Caki2 (cell line): ENCODE data around the gene MYO9B. TPM values are rescaled to one million over a fixed set of nuclear protein-coding genes. Genes with fewer than 3 reads are reported as not detected.
A peak's percentile ranks its signal among the peaks of the same experiment; 100 is the strongest.
"Not testable (repeated sequence)": the region's sequence is repeated elsewhere in the genome, so short reads cannot be mapped to it uniquely, and the experiment has no call there.

Experiments used
- DNase-seq: peaks from one replicate; pipeline ENCODE4 v3.0.0-alpha.2; 2015; ENCODE audit warnings: low read depth
- in situ Hi-C: cut with HindIII; loops from 2 replicates; pipeline ENCODE4 v1.10.0; 2016; ENCODE audit warnings: low sequenced_read_pairs, low pct_unique_long_range_greater_than_20kb, mixed read lengths
- total RNA-seq: library from RNA; depleted of rRNA; stranded (reverse); fragments of >200 nt; shearing (Covaris generic); gene quantifications from 2 replicates; pipeline ENCODE4 v1.2.3, GENCODE V29; 2014; ENCODE audit warnings: low replicate concordance

The MYO9B gene
- total RNA-seq, 1 experiment from 2014 or later: 29.6 TPM

- in situ Hi-C loops: no loop called here
- no peak for DNase-seq
These were observed 53.2 kb downstream of the MYO9B start for GRCh38 chr19:17128820-17129219.

DNA sequence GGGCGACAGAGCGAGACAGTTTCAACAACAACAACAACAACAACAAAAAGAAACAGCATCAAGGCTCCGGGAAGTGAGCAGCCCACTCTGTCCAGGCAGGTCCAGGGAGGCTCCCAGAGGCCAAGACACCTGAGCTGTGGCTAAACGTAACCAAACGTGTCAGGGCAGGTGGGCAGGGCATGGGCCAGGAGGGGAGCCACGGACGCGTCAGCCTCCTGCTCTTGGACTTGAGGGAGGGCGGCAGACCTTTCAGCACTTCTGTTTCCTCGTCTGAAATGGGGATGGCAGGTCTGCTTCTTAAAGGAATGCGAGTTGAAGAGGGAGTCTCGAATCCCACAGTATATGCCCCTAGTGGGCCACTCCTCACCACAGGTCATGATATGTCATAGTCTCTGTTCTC is 53.8 kb downstream of the MYO9B start:
- no peak for DNase-seq
- in situ Hi-C loops: no loop called here

GRCh38 chr19:17135001-17135853 is 59.6 kb downstream of the MYO9B start:
- in situ Hi-C loops: no loop called here

DNA sequence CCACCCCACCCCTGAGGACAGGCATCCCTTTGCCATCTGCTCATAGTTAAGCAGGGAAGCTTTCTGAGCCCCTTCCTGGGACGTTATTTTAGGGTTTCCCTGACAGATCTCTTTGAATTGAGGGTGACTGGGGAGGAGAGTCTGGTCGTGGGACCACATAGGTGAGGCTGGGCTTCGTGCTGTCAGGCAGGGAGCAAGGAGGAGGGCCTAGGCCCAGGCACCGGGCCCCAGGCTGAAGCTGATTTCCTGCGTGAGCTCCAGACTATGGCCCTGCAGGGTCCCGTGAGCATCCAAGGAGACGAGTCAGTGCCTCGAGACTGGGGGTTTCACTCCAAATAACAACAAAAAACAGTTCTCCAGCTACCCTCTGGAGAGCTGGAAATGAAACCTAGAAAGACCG is 60.4 kb downstream of the MYO9B start:
- DNase-seq: no peak
- in situ Hi-C loops: no loop called here

More at GRCh38 chr19:17135001-17135853, 59.6 kb downstream of the MYO9B start:
- DNase-seq: peak; percentile 98

GRCh38 chr19:17136617-17137016 is 61.0 kb downstream of the MYO9B start:
- in situ Hi-C loops: no loop called here
- no peak for DNase-seq

DNA sequence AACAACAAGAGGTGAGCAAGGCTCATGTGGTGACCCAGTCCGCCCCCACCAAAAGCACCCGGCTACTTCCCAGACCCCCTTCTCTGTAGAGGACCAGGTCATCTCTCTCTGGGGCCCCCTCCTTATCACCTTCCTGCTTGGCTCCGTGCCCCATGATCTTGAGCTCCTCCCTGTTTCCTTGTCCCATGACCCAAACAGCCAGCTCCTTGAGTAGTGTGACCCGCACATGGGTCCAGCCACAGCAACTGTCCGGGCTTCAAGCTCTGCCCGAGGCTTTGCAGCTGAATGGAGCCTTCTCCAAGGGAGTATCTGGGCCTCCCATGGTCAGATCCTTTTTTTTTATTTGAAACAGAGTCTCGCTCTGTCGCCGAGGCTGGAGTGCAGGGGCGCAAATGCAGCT is 61.8 kb downstream of the MYO9B start:
- no peak for DNase-seq
- in situ Hi-C loops: no loop called here

DNA sequence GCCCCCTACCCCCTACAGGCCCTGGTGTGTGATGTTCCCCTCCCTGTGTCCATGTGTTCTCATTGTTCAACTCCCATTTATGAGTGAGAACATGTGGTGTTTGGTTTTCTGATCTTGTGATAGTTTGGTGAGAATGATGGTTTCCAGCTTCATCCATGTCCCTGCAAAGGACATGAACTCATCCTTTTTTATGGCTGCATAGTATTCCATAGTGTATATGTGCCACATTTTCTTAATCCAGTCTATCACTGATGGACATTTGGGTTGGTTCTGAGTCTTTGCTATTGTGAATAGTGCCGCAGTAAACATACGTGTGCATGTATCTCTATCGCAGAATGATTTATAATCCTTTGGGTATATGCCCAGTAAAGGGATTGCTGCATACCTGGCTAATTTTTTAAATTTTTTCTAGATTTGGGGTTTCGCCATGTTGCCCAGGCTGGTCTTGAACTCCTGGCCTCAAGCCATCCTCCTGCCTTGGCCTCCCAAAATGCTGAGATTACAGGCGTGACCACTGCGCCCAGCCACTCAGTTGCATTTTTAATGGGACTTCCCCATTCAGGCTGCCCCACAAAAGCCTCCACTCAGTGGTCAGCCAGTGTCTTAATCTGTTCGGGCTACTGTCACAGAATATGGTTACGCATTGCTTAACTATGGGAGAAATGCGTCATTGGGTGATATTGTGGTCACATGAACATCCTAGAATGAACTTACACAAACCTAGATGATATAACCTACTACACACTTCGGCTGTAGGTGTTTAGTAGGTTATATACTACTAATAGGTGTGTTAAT is 62.7 kb downstream of the MYO9B start:
- in situ Hi-C loops, DNase-seq: not testable (repeated sequence)

DNA sequence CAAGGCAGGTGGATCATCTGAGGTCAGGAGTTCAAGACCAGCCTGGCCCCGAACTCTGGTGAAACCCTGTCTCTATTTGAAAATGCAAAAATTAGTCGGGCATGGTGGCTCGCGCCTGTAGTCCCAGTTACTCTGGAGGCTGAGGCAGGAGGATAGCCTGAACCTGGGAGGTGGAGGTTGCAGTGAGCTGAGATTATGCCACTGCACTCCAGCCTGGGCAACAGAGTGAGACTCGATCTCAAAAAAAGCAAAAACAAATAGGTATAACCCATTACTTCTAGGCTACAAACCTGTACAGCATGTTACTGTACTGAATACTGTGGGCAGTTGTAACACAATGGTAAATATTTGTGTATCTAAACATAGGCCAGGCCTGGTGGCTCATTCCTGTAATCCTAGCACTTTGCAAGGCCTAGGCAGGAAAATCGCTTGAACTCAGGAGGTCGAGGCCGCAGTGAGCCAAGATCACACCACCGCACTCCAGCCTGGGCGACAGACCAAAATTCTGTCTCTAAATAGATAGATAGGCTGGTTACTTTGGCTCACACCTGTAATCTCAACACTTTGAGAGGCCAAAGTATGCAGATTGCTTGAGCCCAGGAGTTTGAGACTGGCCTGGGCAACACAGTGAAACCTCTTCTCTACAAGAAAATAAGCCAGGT is 63.5 kb downstream of the MYO9B start:
- DNase-seq: no peak
- in situ Hi-C loops: no loop called here

GRCh38 chr19:17144771-17145170 is 69.2 kb downstream of the MYO9B start:
- peak; percentile 65 for DNase-seq
- in situ Hi-C loops: not testable (repeated sequence)

DNA sequence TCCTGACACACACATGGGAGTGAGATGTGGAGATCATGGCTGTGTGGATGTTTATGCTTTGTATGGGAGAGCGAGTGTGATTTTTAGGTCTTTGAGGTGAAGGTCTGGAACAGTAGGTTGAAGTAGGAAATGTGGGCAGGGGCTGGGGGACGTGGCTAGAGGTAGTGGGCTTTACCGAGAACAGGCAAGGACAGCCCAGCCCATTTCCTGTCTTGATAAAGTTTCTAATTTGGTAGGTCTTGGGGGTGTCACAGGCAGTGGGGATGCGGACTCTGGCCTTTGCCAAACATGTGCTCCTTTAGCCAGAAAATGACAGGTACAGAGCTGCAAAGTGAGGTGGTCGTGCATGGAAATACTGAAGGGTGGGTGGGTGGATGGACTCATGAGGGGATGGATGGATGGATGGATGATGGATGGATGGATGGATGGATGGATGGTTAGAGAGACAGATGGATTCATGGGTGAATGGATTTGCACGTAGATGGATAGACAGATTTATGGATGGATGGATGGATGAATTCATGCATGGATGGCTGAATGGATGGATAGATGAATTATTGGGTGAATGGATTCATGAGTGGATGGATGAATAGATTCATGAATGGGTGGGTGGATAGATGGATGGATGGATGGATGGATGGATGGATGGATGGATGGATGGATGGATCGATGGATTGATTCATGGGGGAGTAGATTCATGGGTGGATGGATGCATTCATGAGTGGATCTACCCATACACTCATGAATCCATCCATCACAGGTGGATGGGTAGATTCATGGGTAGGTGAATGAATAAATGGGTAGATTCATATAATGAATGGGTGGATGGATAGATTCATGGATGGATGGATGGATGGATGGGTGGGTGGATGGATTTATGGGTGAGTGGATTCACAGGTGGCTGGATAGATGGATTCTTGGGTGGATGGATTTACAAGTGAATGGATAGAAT is 70.2 kb downstream of the MYO9B start:
- DNase-seq: no peak
- in situ Hi-C loops: no loop called here

- in situ Hi-C loops: no loop called here
- no peak for DNase-seq
These were observed 72.6 kb downstream of the MYO9B start for GRCh38 chr19:17148130-17148529.

- in situ Hi-C loops: no loop called here
- DNase-seq: no peak
These were observed 74.0 kb downstream of the MYO9B start for GRCh38 chr19:17149393-17150135.

DNA sequence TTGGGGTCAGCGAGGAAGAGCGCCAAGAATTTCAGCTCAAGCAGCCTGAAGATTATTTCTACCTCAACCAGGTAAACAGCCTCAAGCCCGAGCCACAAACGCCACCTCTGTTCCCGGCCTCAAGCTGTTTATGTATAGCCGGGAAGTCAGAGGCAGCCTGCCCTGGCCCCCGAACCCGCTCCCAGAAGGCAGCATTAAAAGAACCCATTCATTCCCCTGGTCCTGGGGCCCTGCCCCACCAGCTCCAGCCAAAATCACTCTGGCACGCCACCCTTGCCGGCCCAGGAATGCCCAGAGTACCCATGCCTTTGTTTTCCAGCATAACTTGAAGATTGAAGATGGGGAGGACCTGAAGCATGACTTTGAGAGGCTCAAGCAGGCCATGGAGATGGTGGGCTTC is 78.4 kb downstream of the MYO9B start:
- in situ Hi-C loops: no loop called here
- DNase-seq: no peak

DNA sequence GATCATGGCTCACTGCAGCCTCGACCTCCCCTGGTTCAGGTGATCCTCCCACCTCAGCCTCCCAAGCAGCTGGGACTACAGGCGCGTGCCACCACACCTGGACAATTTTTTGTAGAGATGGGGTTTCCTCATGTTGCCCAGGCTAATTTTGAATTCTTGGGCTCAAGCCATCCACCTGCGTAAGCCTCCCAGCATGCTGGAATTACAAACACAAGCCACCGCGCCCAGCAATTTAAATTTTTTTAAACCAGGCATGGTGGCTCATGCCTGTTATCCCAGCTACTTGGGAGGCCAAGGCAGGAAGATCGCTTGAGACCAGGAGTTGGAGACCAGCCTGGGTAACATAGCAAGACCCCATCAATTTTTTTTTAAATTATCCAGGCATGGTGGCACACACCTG is 79.7 kb downstream of the MYO9B start:
- in situ Hi-C loops: no loop called here
- DNase-seq: no peak

GRCh38 chr19:17156296-17156946 is 80.8 kb downstream of the MYO9B start:
- no peak for DNase-seq
- in situ Hi-C loops: no loop called here

GRCh38 chr19:17156947-17157302 is 81.3 kb downstream of the MYO9B start:
- no peak for DNase-seq
- in situ Hi-C loops: no loop called here

DNA sequence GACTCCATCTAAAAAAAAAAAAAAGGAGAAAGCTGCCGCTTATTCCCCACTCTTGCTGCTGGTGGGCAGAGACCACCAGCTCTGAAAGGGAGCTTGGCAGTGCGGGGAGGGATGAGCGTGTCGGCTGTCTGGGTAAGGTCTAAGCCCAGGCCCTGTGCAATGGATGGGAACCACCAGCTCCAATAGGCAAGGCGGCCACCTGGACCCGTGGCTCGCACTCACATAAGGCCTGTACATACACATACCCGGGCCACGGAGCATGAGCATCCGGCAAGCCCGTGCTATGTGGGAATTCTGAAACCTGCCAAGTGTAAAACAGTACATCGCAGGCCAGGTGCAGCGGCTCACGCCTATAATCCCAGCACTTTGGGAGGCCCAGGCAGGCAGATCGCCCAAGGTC is 83.0 kb downstream of the MYO9B start:
- DNase-seq: no peak
- in situ Hi-C loops: no loop called here
